C1 segment of cervical spinal cord (tissue), 14 donors: ENCODE measurements around the gene SNX8.

Experiments
- DNase-seq, 14 donors: peaks; one replicate each; lab custom pipeline; 2025; lab: John Stamatoyannopoulos, UW

Gene SNX8

DNA sequence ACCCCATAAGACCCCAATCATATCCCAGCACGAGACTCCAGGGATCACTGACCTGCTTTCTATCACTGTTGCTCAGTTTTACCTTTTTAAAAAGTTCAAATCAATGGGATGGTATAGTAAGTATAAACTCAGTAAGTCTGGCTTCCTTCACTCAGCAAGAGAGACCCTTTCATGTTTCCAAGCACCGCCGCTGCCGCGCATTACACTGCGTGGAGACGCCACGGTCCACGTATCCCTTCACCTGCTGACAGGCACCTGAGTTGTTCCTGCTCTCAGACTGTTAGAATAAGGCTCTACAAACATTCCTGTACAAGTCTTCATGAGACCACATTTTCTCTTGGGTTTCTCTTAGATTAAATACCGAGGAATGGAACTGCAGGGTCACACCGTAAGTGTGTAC is 109.8 kb downstream of the SNX8 start:
- no peak for DNase-seq

DNA sequence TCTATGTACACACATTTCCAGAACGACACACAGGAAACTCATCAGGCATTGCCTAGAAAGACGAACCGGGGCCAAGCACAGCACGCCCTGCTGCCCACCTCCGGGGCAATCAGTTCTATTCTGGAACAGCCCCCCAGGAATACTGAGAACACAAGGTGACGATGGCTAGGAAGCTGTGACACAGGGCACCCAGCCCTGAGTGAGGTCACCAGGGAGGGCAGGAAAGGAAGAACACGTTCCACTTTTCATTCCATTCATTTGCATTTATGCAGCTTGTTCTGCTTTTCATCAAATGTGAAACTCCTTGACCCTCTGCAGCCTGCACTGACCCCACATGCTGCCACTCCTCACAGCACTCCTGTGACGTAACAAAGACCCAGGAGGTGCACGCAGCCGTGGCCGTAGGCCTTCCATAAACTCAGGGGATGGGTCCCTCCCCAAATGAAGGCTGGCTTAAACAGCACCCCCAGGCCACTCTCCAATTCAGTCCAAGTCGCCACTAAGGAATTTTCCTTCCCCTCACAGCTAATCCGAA is 110.4 kb downstream of the SNX8 start:
- peak in 1 of 14 donors; percentile 4 for DNase-seq

DNA sequence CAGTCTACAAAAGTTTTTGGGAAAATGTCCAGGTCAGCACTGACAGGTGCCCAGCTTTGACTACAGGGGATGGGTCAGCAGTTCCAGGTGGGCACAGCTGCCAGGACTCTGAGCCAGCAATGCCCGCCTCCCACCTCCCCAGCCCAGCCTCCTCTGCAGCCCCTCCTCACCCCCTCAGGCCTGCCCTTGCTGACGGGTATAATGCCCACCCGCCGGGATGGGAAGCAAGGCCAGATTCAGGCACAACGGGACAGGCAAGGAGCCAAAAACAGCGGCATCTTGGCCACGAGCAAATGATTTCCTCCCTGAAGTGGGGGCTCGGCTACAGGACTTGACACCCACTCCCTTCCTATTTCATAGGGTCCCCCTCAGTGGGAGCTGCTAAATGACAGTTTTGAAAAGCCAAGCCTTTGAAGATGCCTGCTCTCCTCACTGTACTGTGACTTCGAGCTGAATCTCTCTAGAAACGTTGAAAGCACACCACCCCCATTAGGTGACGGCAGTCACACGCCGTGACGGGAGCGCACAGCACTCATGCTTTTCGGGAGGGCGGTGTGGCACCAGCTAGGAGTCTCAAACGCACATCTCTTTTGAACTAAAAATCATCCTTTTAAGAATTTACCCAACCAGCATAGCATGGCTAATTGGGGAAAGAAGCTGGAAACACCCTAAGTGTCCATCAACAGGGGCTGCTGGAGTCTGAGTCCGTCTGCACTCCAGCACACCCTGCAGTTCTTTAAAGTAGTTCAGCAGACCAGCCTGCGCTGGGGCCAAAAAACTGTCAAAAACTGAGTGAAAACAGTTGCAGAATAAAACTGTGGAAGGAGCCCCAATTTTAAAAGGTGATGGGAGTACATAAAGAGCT is 111.1 kb downstream of the SNX8 start:
- no peak for DNase-seq

DNA sequence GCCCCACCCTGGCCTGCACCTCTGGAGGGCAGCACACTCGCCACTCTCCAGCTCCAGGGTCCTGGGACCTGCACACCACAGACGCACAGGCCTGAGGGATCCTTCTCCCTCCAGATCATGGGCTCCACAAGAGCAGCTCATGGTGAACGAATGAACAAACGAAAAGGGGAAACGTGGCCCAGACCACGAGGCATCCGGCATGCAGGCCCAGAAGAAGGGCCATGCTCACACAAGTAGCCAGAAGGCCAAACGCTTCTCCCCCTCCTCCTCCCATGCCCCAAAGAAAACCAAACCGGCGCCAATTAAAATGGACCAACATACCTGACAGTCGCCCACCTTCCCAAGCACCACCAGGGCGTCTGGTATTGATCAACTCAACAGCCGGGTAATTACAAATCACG is 111.9 kb downstream of the SNX8 start:
- peak in 6 of 14 donors; percentile 24 to 44 (median 32) for DNase-seq
